Upper lobe of left lung (tissue), 6 donors: ENCODE results near the gene PNPLA5. TPM values are rescaled to one million over a fixed set of nuclear protein-coding genes. Genes with fewer than 3 reads are reported as not detected.

Experiments used
- ATAC-seq, 2 donors: fragments of 200-7000 bp; cut with Tn5 transposase; one replicate each; pipeline ENCODE4 v1.9.1; 2022; ENCODE audit warnings: mild to moderate bottlenecking in 2 of 2, moderate library complexity in 2 of 2; ENCODE audit not compliant: low FRiP score in 2 of 2
- DNase-seq, 2 donors: peaks; one replicate each; pipeline ENCODE4 v3.0.0-alpha.2; 2019 to 2020
- H3K27ac ChIP-seq, 4 donors: fragments of 200-600 bp; sonication (generic); one replicate each; pipeline ENCODE4 v1.5.1; 2016 to 2019
- H3K27me3 ChIP-seq, 4 donors: fragments of 200-600 bp; sonication (generic); one replicate each; pipeline ENCODE4 v1.5.1; 2017 to 2019
- H3K36me3 ChIP-seq, 4 donors: fragments of 200-600 bp; sonication (generic); one replicate each; pipeline ENCODE4 v1.5.1; 2016 to 2019
- H3K4me1 ChIP-seq, 4 donors: fragments of 200-600 bp; sonication (generic); one replicate each; pipeline ENCODE4 v1.5.1; 2018 to 2019
- H3K4me3 ChIP-seq, 4 donors: fragments of 200-600 bp; sonication (generic); one replicate each; pipeline ENCODE4 v1.5.1; 2017 to 2019; ENCODE audit warnings: mild to moderate bottlenecking in 2 of 4, moderate library complexity in 1 of 4
- H3K9me3 ChIP-seq, 4 donors: fragments of 200-600 bp; sonication (generic); one replicate each; pipeline ENCODE4 v1.5.1; 2018 to 2019
- CTCF ChIP-seq, 6 experiments: fragments of 450-650 bp in 4 of 6; fragments of 200-600 bp in 2 of 6; sonication (generic) in 2 of 6; IDR thresholded peaks; one replicate each; pipeline ENCODE4 v1.5.1; 2016 to 2019; ENCODE audit warnings: antibody characterized with exemption in 6 of 6
- EP300 ChIP-seq, 4 donors: sonication (generic); formaldehyde crosslinking; IDR thresholded peaks; one replicate each; pipeline ENCODE4 v1.5.1; 2017; ENCODE audit warnings: antibody characterized with exemption in 4 of 4, control low read depth in 2 of 4
- POLR2A ChIP-seq, 4 donors: fragments of 450-650 bp; IDR thresholded peaks; one replicate each; pipeline ENCODE4 v1.5.1; 2016 to 2017; ENCODE audit warnings: antibody characterized with exemption in 4 of 4, mild to moderate bottlenecking in 2 of 4
- POLR2AphosphoS5 ChIP-seq, 2 donors: sonication (generic); formaldehyde crosslinking; IDR thresholded peaks; one replicate each; pipeline ENCODE4 v1.5.1; 2017; ENCODE audit warnings: antibody characterized with exemption in 2 of 2
- WGBS, 2 donors: methylation state at CpG; one replicate each; pipeline ENCODE4 v1.1.5; 2017 to 2018; 5-methylcytosine and 5-hydroxymethylcytosine counted together
- total RNA-seq, 6 donors: library from RNA; depleted of rRNA in 4 of 6; stranded (reverse); fragments of >200 nt in 4 of 6; gene quantifications; one replicate each; pipeline versions ENCODE4 v1.1.0 to v1.2.1, GENCODE V29; 2016 to 2021
- donor health status: DM: no; HTN: no; CAD: no; lungs with moderate emphysema.
- donor health status: DM: no; HTN: yes; CAD: no; lungs with severe emphysema.

The PNPLA5 gene
- total RNA-seq: not detected

- TF ChIP-seq POLR2A (IDR thresholded peaks at IDR 0.05): no peak
- TF ChIP-seq POLR2AphosphoS5 (IDR thresholded peaks at IDR 0.05): no peak
- no peak for TF ChIP-seq EP300 (IDR thresholded peaks at IDR 0.05)
- no peak for TF ChIP-seq CTCF (IDR thresholded peaks at IDR 0.05)
- Histone ChIP-seq H3K4me3 (no peak within 1 kb of the TSS), H3K9me3 (no peaks in the 10 kb centered on the region), H3K36me3 (no peaks in the 10 kb centered on the region), H3K27me3 (peaks cover 0 to 21% (median 14%) of the 10 kb centered on the region in 4 donors), H3K27ac (no peak within 1 kb of the TSS), H3K4me1 (peaks cover 4 to 12% (median 10%) of the 10 kb centered on the region in 4 donors)
- DNase-seq: peak in 1 of 2 donors; percentile 81
- 2 to 4% methylated on average over 15 to 62 of the region's 72 CpGs for WGBS, 2 donors
- ATAC-seq: no peak
Measured at GRCh38 chr22:43891360-43892182, at the start of gene PNPLA5. PNPLA5 (minus strand) TSS chr22:43892013; CDS start chr22:43891880, 133 bp downstream.

- Histone ChIP-seq H3K9me3 (no peaks in the 10 kb centered on the region), H3K4me3 (no peak overlapping the region), H3K36me3 (no peaks in the 10 kb centered on the region), H3K27ac (no peak overlapping the region), H3K27me3 (no peaks in the 10 kb centered on the region), H3K4me1 (no peaks in the 10 kb centered on the region)
- WGBS, 2 donors: 87 to 88% methylated on average over 6 of the region's 6 CpGs
- TF ChIP-seq CTCF (IDR thresholded peaks at IDR 0.05): no peak
- DNase-seq (no peak), ATAC-seq (no peak)
Measured at GRCh38 chr22:43941449-43941848, 49.6 kb upstream of the PNPLA5 start.

- no peaks in the 10 kb centered on the region for H3K36me3 ChIP-seq
- H3K9me3 ChIP-seq: no peaks in the 10 kb centered on the region
- DNase-seq: no peak
- no peak overlapping the region for H3K4me3 ChIP-seq
- no peak for ATAC-seq
- no peak overlapping the region for H3K27ac ChIP-seq
- no peaks in the 10 kb centered on the region for H3K27me3 ChIP-seq
- WGBS, 2 donors: 82 to 90% methylated on average over 3 to 4 of the region's 4 CpGs
- TF ChIP-seq POLR2A (IDR thresholded peaks at IDR 0.05): no peak
- no peak for TF ChIP-seq CTCF (IDR thresholded peaks at IDR 0.05)
- no peak for TF ChIP-seq POLR2AphosphoS5 (IDR thresholded peaks at IDR 0.05)
- no peak for TF ChIP-seq EP300 (IDR thresholded peaks at IDR 0.05)
- no peaks in the 10 kb centered on the region for H3K4me1 ChIP-seq
Measured at GRCh38 chr22:43931771-43932170, 40.0 kb upstream of the PNPLA5 start.

GRCh38 chr22:43928908-43929307 lies 37.1 kb upstream of the PNPLA5 start:
- Histone ChIP-seq H3K36me3 (no peaks in the 10 kb centered on the region), H3K27me3 (peaks cover 0 to 10% (median 5%) of the 10 kb centered on the region in 4 donors), H3K9me3 (no peaks in the 10 kb centered on the region), H3K4me3 (no peak overlapping the region), H3K4me1 (peaks cover 5 to 6% (median 5%) of the 10 kb centered on the region in 4 donors), H3K27ac (no peak overlapping the region)
- no peak for ATAC-seq
- DNase-seq: no peak
- WGBS, 2 donors: 84 to 85% methylated on average over 5 to 6 of the region's 6 CpGs
- TF ChIP-seq EP300 (IDR thresholded peaks at IDR 0.05): no peak
- no peak for TF ChIP-seq POLR2A (IDR thresholded peaks at IDR 0.05)
- TF ChIP-seq POLR2AphosphoS5 (IDR thresholded peaks at IDR 0.05): no peak
- no peak for TF ChIP-seq CTCF (IDR thresholded peaks at IDR 0.05)

GRCh38 chr22:43928468-43928867 lies 36.7 kb upstream of the PNPLA5 start:
- Histone ChIP-seq H3K4me3 (no peak overlapping the region), H3K27me3 (peaks cover 0 to 14% (median 6%) of the 10 kb centered on the region in 4 donors), H3K27ac (no peak overlapping the region), H3K4me1 (peaks cover 8 to 10% (median 10%) of the 10 kb centered on the region in 4 donors), H3K36me3 (no peaks in the 10 kb centered on the region), H3K9me3 (no peaks in the 10 kb centered on the region)
- TF ChIP-seq EP300 (IDR thresholded peaks at IDR 0.05): no peak
- no peak for TF ChIP-seq POLR2A (IDR thresholded peaks at IDR 0.05)
- TF ChIP-seq POLR2AphosphoS5 (IDR thresholded peaks at IDR 0.05): no peak
- TF ChIP-seq CTCF (IDR thresholded peaks at IDR 0.05): no peak
- WGBS, 2 donors: 70 to 71% methylated on average over 5 of the region's 5 CpGs
- ATAC-seq: peak in 1 of 2 donors; percentile 36
- no peak for DNase-seq
